ENCODE data around the gene CCNA1.

DNA sequence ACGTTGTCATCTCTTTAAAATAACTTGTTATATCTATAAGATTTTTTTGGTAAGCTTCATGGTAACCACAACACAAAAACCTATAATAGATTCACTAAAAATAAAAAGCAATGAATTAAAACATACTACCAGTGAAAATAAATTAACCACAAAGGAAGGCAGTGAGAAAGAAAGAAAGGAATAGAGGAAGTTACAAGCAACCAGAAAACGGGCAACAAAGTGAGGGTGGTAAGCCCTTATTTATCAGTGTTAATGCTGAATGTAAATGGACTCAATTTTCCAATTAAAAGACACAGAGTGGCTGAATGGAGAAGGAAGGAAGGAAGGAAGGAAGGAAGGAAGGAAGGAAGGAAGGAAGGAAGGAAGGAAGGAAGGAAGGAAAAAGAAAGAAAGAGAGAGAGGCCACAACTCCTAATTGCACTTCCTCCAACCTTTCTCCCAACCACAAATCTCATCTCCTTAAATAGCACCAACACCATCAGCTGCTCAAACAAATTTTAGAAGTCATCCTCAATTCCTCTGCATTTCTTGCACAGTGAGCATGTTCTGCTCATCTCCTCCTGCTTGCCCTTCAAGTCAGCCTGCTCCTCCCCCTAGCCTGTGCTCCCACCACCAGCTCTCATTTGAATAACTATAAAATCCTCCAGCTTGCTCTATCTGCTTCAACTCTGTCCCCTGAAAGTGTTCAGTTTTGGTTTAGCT, 48.6 kb downstream of the CCNA1 start:
- TF ChIP-seq, protein P1, sequence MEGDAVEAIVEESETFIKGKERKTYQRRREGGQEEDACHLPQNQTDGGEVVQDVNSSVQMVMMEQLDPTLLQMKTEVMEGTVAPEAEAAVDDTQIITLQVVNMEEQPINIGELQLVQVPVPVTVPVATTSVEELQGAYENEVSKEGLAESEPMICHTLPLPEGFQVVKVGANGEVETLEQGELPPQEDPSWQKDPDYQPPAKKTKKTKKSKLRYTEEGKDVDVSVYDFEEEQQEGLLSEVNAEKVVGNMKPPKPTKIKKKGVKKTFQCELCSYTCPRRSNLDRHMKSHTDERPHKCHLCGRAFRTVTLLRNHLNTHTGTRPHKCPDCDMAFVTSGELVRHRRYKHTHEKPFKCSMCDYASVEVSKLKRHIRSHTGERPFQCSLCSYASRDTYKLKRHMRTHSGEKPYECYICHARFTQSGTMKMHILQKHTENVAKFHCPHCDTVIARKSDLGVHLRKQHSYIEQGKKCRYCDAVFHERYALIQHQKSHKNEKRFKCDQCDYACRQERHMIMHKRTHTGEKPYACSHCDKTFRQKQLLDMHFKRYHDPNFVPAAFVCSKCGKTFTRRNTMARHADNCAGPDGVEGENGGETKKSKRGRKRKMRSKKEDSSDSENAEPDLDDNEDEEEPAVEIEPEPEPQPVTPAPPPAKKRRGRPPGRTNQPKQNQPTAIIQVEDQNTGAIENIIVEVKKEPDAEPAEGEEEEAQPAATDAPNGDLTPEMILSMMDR (IDR thresholded peaks at IDR 0.05; ENCODE audit: insufficient read depth, low read length, poor library complexity, severe bottlenecking) = no peak
- TF ChIP-seq EZH2phosphoT487 (conservative IDR thresholded peaks at IDR 0.05; ENCODE audit: low read length) = no peak

Data from SU-DHL-6 (cell line).